ENCODE results near the gene SLC39A5. TPM values are rescaled to one million over a fixed set of nuclear protein-coding genes. Genes with fewer than 3 reads are reported as not detected.

The SLC39A5 gene
- total and polyA plus RNA-seq, 2 of the 13 experiments (the other 11 are each of a cell fraction or from before 2014, with no cell fraction given): 59.7 to 101 TPM

DNA sequence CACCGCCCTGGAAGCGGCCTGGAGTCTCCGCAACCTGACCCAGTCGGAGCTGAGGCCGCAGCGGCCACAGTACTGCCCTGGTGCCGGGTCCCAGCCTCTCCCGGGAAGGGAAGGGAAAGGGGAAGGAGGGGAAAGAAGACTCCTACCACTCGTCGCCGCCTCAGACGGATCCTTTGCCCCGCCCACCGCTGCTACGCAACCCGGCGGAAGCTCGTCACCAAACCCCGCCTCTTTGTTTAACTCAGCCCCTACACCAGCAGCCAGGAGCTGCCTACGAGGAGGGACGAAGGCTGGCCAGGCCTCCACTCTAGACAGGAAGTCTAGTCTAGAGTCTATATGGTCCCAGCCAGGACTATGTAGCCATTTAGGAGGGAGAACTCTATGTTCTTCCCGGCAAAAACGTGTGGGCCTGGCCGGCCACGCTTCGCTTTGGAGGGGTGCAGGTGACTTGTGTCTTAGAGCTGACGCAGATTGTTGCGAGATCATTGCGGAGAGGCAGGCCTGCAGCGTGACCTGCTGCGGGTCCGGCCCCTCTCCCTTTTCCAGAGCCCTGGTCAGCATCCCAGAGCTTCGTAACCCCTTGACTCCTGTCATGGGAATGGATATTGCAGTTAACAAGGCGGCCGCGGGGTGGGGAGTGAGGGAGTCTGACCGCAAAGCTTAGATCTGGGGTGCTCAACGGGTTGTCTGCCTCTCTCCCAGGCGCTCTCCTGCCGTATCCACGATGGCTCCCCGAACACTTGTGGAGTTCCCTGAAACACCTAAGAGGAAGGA is 7.9 kb upstream of the SLC39A5 start, which contains the start of gene RNF41 (continued):
- TF ChIP-seq ZFP36 (IDR thresholded peaks at IDR 0.05; ENCODE audit: borderline replicate concordance, low read depth, low read length, partially characterized antibody) (no peak), GTF3A (CRISPR knock-in tag; conservative IDR thresholded peaks at IDR 0.05) (no peak; the same call in 1 of the 2 replicates), MXD4 (CRISPR knock-in tag; IDR thresholded peaks at IDR 0.05) (0 out of 2 replicates have a peak, but pooled peaks have one; percentile 53), MYNN (CRISPR knock-in tag; IDR thresholded peaks at IDR 0.05; ENCODE audit: low read depth) (no peak), ZNF317 (CRISPR knock-in tag; IDR thresholded peaks at IDR 0.05) (peak; percentile 53; the same call in 1 of the 2 replicates), TMF1 (CRISPR knock-in tag; IDR thresholded peaks at IDR 0.05; ENCODE audit: low read depth) (no peak), HNRNPL (IDR thresholded peaks at IDR 0.05; ENCODE audit: low read depth, low read length) (no peak), TP53 (CRISPR knock-in tag; conservative IDR thresholded peaks at IDR 0.05) (0 out of 2 replicates have a peak, but pooled peaks have one; percentile 32), ZBTB42 (CRISPR knock-in tag; IDR thresholded peaks at IDR 0.05) (no peak), BORCS8-MEF2B (CRISPR knock-in tag; IDR thresholded peaks at IDR 0.05) (no peak), FOXM1 (CRISPR knock-in tag; IDR thresholded peaks at IDR 0.05) (no peak), AKNA (CRISPR knock-in tag; IDR thresholded peaks at IDR 0.05; ENCODE audit: borderline replicate concordance) (no peak), KMT2B (CRISPR knock-in tag; IDR thresholded peaks at IDR 0.05) (peak; percentile 84), ZBTB44 (CRISPR knock-in tag; IDR thresholded peaks at IDR 0.05) (0 out of 2 replicates have a peak, but pooled peaks have one; percentile 31), PRMT3 (CRISPR knock-in tag; IDR thresholded peaks at IDR 0.05; ENCODE audit: borderline replicate concordance, low read depth) (no peak)
- TF ChIP-seq, protein P1, sequence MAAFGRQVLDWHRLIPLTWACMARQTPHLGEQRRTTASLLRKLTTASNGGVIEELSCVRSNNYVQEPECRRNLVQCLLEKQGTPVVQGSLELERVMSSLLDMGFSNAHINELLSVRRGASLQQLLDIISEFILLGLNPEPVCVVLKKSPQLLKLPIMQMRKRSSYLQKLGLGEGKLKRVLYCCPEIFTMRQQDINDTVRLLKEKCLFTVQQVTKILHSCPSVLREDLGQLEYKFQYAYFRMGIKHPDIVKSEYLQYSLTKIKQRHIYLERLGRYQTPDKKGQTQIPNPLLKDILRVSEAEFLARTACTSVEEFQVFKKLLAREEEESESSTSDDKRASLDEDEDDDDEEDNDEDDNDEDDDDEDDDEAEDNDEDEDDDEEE (CRISPR knock-in tag; IDR thresholded peaks at IDR 0.05): 0 out of 2 replicates have a peak, but pooled peaks have one; percentile 41

Data from HepG2 (cell line).